HG03575 (cell line): ENCODE results near the gene SHROOM2.

Experiments used
- ATAC-seq: cut with Tn5 transposase; IDR thresholded peaks from one replicate; pipeline ENCODE4 v1.9.1; 2021; ENCODE audit not compliant: unreplicated experiment, insufficient number of reproducible peaks, low FRiP score; ENCODE audit errors: extremely low read depth

SHROOM2 gene

DNA sequence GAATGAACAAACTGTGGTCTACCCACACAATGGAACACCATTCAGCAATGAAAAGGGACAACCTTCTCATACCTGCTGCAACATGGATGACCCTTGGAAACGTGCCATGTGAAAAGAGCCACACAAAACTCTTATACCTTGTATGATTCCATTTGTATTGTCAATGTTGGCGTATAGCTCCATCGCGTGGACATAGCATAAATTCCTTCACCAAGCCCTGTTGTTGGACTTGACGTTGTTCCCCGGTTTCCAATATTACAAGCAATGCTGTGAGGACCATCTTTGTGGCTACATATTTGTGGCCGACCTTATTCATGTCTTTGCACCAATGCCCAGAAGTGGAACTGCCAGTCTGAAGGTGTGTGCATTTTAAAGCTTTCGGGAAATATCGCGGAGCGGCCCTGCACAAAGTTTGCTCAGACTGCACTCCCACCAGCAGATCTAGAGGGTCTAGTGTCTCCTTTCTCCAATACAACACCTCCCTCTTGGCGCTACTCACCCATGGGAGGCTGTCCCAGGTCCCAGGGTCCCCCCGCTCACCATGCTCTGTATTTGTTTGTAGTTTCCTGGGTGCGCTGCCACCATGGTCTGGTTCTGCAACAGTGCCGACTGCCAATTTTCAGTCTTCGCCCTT, 180.7 kb downstream of the SHROOM2 start, which contains the start of gene CLDN34:
Gene CLDN34 (plus strand): TSS at position 584 of the 634 bp plus-strand sequence. CDS start 0 bp downstream, at position 584.
- no peak for ATAC-seq

DNA sequence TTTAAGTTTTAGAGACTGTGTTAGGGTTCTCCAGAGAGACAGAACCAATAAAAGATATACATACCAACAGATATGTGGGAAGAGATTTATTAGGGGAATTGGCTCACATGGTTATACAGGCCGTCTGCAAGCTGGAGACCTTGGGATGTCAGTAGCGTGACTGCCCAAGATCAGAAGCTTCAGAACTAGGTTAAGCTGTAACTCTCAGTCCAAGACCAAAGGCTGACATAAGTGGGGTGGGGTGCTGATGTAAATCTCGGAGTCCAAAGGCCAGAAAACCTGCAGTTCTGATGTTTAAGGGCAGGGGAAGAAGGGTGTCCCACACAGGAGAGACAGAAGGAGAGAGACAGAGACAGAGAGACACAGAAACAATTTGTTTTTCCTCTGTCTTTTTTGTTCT, 191.4 kb downstream of the SHROOM2 start:
- ATAC-seq: no peak

DNA sequence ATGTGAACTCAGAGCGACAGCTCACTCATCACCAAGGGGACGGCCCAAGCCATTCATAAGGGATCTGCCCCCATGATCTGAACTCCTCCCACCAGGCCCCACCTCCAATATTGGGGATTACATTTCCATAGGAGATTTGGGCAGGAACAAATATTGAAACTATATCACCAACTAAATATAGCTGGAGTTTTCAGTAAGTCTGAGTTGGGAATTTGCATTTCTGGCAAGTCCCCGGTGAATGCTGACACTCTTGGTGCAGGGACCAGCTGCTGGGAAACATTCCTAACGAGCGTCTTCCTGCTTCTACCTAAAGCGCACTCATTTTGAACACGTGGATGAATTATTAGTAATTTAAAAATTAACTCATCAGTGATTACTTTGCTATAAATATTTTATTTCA, 194.2 kb downstream of the SHROOM2 start:
- no peak for ATAC-seq

DNA sequence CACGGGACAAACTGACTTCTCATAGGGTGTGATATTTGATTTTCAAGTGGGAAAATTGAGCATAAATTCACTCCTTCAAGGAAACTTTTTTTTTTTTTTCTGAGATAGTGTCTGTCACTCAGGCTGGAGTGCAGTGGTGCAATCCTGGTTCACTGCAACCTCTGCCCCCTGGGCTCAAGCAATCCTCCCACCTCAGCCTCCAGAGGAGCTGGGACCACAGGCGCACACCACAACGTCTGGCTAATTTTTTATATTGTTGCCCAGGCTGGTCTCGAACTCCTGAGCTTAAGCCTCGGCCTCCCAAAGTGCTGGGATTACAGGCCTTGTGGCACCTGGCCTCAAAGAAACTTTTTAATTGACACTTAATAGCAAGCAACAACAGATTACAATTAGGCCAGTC, 194.7 kb downstream of the SHROOM2 start:
- ATAC-seq: no peak

DNA sequence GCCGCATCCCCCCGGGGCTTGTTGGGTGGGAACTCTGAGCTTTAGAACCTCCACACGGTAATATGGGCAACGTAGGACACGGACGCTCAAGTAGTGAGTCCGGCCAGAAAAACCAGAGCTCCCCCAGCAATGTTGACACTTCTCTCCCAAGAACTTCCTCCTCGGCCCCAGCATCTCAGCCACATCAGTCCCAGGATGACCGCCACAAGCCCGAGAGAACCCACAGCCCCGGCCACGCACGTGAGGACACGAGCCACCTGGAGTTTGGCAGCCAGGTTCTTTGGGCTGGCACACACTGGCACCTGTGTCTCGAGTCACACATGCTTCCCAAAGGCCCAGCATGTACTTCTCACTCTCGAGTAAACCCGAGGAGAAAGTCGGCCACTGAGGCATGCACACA, 197.2 kb downstream of the SHROOM2 start:
- ATAC-seq: no peak

DNA sequence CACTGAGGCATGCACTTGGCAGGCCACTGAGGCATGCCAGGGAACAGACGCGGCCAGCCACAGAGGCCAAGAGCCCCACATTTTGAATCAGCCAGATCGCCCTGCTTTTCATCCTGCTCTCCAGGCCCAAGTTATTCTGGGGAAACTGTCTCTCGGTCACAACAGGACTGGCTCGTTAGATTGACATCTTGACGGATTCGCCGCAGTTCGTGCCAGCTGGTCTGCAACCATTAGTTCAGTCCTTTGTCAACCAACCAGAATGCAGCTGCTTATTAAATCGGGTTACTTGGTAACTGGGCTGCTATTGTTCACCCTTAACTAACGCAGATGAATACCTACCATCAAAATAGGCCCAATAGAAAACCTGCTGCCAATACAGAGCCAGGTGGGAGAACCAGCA, 197.6 kb downstream of the SHROOM2 start:
- ATAC-seq: no peak

DNA sequence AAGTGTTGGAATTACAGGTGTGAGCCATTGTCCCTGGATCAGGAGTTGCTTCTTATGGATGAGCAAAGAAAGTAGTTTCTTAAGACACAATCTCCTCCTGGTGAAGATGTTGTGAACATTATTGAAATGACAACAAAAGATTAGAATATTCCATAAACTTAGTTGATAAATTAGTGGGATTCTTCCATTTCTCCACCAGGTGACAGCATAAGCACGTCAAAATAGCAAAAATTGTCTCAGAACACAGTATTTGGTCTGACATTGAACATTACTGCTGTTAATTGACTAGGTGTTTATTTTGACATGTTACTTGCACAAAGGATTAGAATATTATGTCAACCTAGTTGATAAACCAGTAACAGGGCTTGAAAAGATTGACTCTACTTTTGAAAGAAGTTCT, 202.5 kb downstream of the SHROOM2 start:
- no peak for ATAC-seq

DNA sequence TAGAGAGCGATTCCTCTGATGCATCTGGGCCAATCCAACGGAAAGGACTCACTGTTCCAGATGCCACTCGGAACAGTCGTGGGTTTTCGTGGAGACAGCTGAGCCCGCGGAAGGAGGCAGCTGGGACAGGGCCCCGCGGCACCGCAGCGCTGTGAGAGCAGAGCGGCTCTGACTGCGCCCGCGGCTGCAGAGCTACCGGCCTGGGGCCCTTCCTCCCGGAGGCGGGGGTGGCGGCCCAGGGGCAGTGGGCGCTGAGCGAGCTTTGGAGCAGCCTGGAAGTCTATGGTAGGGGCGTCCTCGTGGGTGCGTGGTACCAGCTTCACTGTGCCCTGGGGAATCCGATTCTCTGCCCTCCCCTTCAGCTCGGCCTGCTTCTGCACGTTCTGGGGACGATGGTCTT, 205.8 kb downstream of the SHROOM2 start:
- ATAC-seq: no peak

DNA sequence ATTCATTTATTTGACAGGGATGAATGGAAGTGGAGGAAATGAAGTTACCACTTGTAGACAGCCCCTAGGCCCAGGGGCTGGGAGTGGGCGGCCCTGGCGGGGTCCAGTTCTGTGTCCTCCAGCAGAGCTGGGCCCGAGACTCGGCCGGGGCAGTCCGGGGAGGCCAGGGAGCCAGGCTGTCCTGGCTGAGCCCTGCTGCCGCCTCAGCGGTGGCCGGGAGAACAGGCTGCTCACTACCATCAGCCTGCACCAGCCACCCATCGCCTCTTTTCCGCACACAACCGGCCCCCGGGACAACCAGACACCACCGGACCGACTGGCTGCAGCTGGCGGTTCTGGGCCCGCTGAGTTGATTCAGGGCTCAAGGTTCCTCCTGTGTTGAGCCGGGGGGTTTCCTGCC, 206.5 kb downstream of the SHROOM2 start:
- ATAC-seq: no peak

DNA sequence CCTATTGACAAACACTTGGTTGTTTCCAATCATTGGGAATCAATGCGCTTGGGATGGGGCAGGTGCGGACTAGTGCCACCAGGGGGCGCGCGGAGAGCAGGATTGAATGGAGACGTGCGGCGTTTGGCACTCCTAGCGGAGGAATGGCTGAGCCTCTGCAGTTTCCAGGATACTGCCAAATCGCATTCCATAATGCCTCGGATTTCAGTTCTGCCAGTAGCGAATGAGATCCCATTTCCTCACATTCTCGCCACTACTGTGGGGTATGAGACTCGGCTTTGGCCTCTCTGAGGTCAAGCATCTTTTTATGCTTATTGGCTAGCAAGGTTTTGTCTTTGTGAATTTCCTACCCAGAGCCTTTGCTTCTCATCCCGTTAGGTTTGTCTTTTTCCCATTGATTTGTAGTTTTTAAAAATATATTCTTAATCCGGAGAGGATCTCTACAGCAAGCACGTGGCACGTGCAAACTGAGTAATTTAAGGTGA, 209.7 kb downstream of the SHROOM2 start:
- no peak for ATAC-seq

DNA sequence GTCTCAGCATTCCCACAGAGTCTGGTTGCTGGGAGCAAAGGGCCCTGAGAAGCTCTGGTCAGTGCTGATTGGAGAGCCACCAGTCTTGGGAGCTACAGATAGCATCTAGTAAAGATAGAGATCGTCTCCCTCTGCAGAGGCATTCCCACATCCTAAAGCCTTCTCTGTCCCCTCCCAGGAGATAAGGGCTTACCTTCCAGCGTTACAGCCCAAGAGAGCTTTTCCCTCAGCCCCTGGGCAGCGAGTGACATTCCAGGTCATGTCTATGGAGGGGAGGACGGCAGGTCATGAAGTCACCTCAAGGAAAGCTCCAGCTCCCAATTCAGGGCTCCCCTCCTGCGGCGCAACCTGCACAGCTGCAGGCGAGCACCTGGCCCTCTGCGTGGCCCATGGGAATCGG, 210.8 kb downstream of the SHROOM2 start:
- no peak for ATAC-seq

DNA sequence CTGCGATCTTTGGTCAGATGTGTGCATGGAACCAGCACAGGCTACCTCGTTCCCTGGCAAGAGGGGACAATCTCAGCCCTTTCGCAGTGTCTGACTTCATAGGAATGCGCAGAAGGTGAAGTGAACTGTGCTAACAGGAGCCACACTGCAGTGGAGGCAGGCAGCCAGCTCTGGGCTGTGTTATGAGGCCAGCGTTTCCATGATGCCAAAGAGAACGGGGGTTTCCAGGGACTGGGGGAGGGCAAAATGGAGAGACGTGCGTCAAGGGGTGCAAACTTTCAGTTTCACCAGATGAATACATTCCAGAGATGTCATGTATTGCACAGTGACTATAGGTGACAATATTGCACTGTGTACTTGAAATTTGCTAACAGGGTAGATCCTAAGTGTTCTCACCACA, 211.3 kb downstream of the SHROOM2 start:
- no peak for ATAC-seq
